Caco-2 (cell line): ENCODE results near the gene ZNF576. TPM values are rescaled to one million over a fixed set of nuclear protein-coding genes. Genes with fewer than 3 reads are reported as not detected.
"Not testable (repeated sequence)": the region's sequence is repeated elsewhere in the genome, so short reads cannot be mapped to it uniquely, and the experiment has no call there.

Source experiments
- BruUV-seq: library from RNA; stranded (reverse); fragments of 400-500 nt; replicated peaks from 2 replicates; lab custom pipeline; 2021; lab: Mats Ljungman, UMichigan
- CTCF ChIA-PET: fragments of 300-600 bp; sonication (Branson Sonifier 250); formaldehyde crosslinking; loops from one replicate; lab custom pipeline; 2022; ENCODE audit warnings: antibody characterized with exemption; lab: Charles Lee
- POLR2A ChIA-PET: fragments of 300-600 bp; sonication (Branson Sonifier 250); formaldehyde crosslinking; loops from one replicate; lab custom pipeline; 2022; ENCODE audit warnings: antibody characterized with exemption; lab: Charles Lee
- DNase-seq, 2 experiments: peaks; one replicate each; pipeline versions ENCODE4 v3.0.0 to v3.0.0-alpha.2; 2020 to 2022
- H3K27me3 ChIP-seq: replicated peaks from 2 replicates; pipeline ENCODE4 v1.6.0; 2011; ENCODE audit warnings: low read length; ENCODE audit not compliant: control insufficient read depth, insufficient read depth
- H3K36me3 ChIP-seq: 2 replicates; pipeline ENCODE4 v1.5.1; 2011; ENCODE audit warnings: low read length; ENCODE audit not compliant: control insufficient read depth, insufficient read depth
- H3K4me1 ChIP-seq: fragments of 250-450 bp; sonication (Bioruptor Pico); 2 replicates; pipeline ENCODE4 v1.5.1; 2020; ENCODE audit warnings: mild to moderate bottlenecking
- H3K4me3 ChIP-seq: 2 replicates; pipeline ENCODE4 v1.5.1; 2011; ENCODE audit warnings: low read depth, mild to moderate bottlenecking, control low read depth, low read length
- H3K9me3 ChIP-seq: fragments of 250-450 bp; sonication (Bioruptor Pico); 2 replicates; pipeline ENCODE4 v1.5.1; 2020; ENCODE audit warnings: mild to moderate bottlenecking, moderate library complexity
- H3K27ac Mint-ChIP-seq: one replicate; pipeline ENCODE4 v1.8.0; 2022; ENCODE audit warnings: mixed read lengths; ENCODE audit not compliant: unreplicated experiment
- H3K27me3 Mint-ChIP-seq: one replicate; pipeline ENCODE4 v1.8.0; 2022; ENCODE audit warnings: mixed read lengths; ENCODE audit not compliant: insufficient read depth, unreplicated experiment
- H3K36me3 Mint-ChIP-seq: one replicate; pipeline ENCODE4 v1.8.0; 2022; ENCODE audit warnings: mild to moderate bottlenecking, mixed read lengths; ENCODE audit not compliant: insufficient read depth, unreplicated experiment
- H3K4me1 Mint-ChIP-seq: one replicate; pipeline ENCODE4 v1.8.0; 2022; ENCODE audit warnings: low read depth, mixed read lengths; ENCODE audit not compliant: unreplicated experiment
- H3K4me3 Mint-ChIP-seq: one replicate; pipeline ENCODE4 v1.8.0; 2022; ENCODE audit warnings: mild to moderate bottlenecking, moderate library complexity, mixed read lengths; ENCODE audit not compliant: unreplicated experiment
- H3K9me3 Mint-ChIP-seq: one replicate; pipeline ENCODE4 v1.8.0; 2022; ENCODE audit warnings: mixed read lengths; ENCODE audit not compliant: unreplicated experiment
- intact Hi-C: fragments of 100-400 bp; cut with micrococcal nuclease; formaldehyde crosslinking; loops from one replicate; pipeline ENCODE4 v1.10.0; 2022; ENCODE audit not compliant: unreplicated experiment
- total RNA-seq: library from RNA; stranded (reverse); gene quantifications from 2 replicates; pipeline ENCODE4 v1.2.3, GENCODE V29; 2022
- TF ChIP-seq, protein P1 (sequence below), 2 experiments: fragments of 200-600 bp in 1 of 2; IDR thresholded peaks; 1 replicate in 1 of 2; 2 replicates in 1 of 2; pipeline versions ENCODE4 v1.5.1 to v1.8.0; 2011 to 2022; ENCODE audit warnings: antibody characterized with exemption in 1 of 2, control low read depth in 1 of 2, inconsistent platforms in 1 of 2, low read depth in 1 of 2, low read length in 1 of 2, mild to moderate bottlenecking in 1 of 2, moderate library complexity in 1 of 2; ENCODE audit not compliant: insufficient read depth in 1 of 2, severe bottlenecking in 1 of 2, unreplicated experiment in 1 of 2

The ZNF576 gene
- total RNA-seq, 1 experiment from 2014 or later, result 13.2 TPM

GRCh38 chr19:43582495-43582894 lies 13.9 kb upstream of the ZNF576 start:
- H3K9me3 Mint-ChIP-seq, result no peaks in the 10 kb centered on the region
- H3K4me1 ChIP-seq, result no peaks in the 10 kb centered on the region
- intact Hi-C loops, result no loop called here
- no peaks in the 10 kb centered on the region for H3K9me3 ChIP-seq
- H3K36me3 Mint-ChIP-seq, result peaks cover 4% of the 10 kb centered on the region
- DNase-seq, result no peak
- H3K4me1 Mint-ChIP-seq, result no peaks in the 10 kb centered on the region
- no peak overlapping the region for H3K27ac Mint-ChIP-seq
- H3K4me3 Mint-ChIP-seq, result no peak overlapping the region
- H3K27me3 ChIP-seq, result no peaks in the 10 kb centered on the region; the same call in 1 of the 2 replicates
- H3K27me3 Mint-ChIP-seq, result peaks cover 7% of the 10 kb centered on the region
- no peaks in the 10 kb centered on the region for H3K36me3 ChIP-seq
- CTCF ChIA-PET, result no interaction called here
- POLR2A ChIA-PET, result no interaction called here
- no peak overlapping the region for H3K4me3 ChIP-seq
- BruUV-seq, result no TSS peak
- TF ChIP-seq, protein P1, sequence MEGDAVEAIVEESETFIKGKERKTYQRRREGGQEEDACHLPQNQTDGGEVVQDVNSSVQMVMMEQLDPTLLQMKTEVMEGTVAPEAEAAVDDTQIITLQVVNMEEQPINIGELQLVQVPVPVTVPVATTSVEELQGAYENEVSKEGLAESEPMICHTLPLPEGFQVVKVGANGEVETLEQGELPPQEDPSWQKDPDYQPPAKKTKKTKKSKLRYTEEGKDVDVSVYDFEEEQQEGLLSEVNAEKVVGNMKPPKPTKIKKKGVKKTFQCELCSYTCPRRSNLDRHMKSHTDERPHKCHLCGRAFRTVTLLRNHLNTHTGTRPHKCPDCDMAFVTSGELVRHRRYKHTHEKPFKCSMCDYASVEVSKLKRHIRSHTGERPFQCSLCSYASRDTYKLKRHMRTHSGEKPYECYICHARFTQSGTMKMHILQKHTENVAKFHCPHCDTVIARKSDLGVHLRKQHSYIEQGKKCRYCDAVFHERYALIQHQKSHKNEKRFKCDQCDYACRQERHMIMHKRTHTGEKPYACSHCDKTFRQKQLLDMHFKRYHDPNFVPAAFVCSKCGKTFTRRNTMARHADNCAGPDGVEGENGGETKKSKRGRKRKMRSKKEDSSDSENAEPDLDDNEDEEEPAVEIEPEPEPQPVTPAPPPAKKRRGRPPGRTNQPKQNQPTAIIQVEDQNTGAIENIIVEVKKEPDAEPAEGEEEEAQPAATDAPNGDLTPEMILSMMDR (IDR thresholded peaks at IDR 0.05; ENCODE audit: insufficient read depth in 1 of 2, low read depth in 1 of 2, low read length in 1 of 2, severe bottlenecking in 1 of 2, unreplicated experiment in 1 of 2), result no peak

GRCh38 chr19:43584484-43584883 lies 11.9 kb upstream of the ZNF576 start:
- TF ChIP-seq, protein P1 (IDR thresholded peaks at IDR 0.05; ENCODE audit: insufficient read depth in 1 of 2, low read depth in 1 of 2, low read length in 1 of 2, severe bottlenecking in 1 of 2, unreplicated experiment in 1 of 2), result no peak
- Mint-ChIP-seq H3K36me3 (peaks cover 4% of the 10 kb centered on the region), H3K9me3 (no peaks in the 10 kb centered on the region), H3K27ac (no peak overlapping the region), H3K4me3 (no peak overlapping the region), H3K4me1 (no peaks in the 10 kb centered on the region), H3K27me3 (no peaks in the 10 kb centered on the region)
- no peak for DNase-seq
- BruUV-seq, result no TSS peak
- CTCF ChIA-PET, result interaction anchor here (0.6 to 1.4 kb wide), 2 partner anchors 10 to 66 kb away, joined by 7 to 8 read pairs; no protein-coding TSS in a partner anchor
- Histone ChIP-seq H3K36me3 (no peaks in the 10 kb centered on the region), H3K9me3 (no peaks in the 10 kb centered on the region), H3K4me1 (no peaks in the 10 kb centered on the region), H3K27me3 (no peaks in the 10 kb centered on the region; the same call in 1 of the 2 replicates), H3K4me3 (no peak overlapping the region)
- intact Hi-C loops, result no loop called here
- POLR2A ChIA-PET, result interaction anchor here (0.6 kb wide), 1 partner anchor 12 kb away, joined by 3 read pairs; the partner anchor contains the start of genes IRGQ and ZNF576

GRCh38 chr19:43586346-43586745 lies 10.0 kb upstream of the ZNF576 start:
- Mint-ChIP-seq H3K36me3 (peaks cover 20% of the 10 kb centered on the region), H3K9me3 (no peaks in the 10 kb centered on the region), H3K4me1 (no peaks in the 10 kb centered on the region), H3K27ac (no peak overlapping the region), H3K27me3 (no peaks in the 10 kb centered on the region), H3K4me3 (no peak overlapping the region)
- Histone ChIP-seq H3K9me3 (no peaks in the 10 kb centered on the region), H3K27me3 (no peaks in the 10 kb centered on the region; the same call in 1 of the 2 replicates), H3K4me3 (no peak overlapping the region), H3K4me1 (no peaks in the 10 kb centered on the region), H3K36me3 (no peaks in the 10 kb centered on the region)
- CTCF ChIA-PET, result no interaction called here
- POLR2A ChIA-PET, result no interaction called here
- no peak for DNase-seq
- no TSS peak for BruUV-seq
- intact Hi-C loops, result no loop called here
- TF ChIP-seq, protein P1 (IDR thresholded peaks at IDR 0.05; ENCODE audit: insufficient read depth in 1 of 2, low read depth in 1 of 2, low read length in 1 of 2, severe bottlenecking in 1 of 2, unreplicated experiment in 1 of 2), result no peak

DNA sequence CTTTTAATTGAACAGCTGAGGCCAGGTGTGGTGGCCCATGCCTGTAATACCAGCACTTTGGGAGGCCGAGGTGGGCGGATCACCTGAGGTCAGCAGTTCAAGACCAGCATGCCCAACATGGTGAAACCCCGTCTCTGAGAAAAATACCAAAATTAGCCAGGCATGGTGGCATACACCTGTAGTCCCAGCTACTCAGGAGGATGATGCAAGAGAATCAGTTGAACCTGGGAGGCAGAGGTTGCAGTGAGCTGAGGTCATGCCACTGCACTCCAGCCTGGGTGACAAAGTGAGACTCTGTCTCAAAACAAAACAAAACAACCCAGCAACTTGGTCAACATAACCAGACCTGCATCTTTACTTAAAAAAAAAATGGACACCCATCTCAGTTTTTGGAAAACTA lies 9.4 kb upstream of the ZNF576 start:
- H3K27ac Mint-ChIP-seq, H3K4me3 ChIP-seq, H3K27me3 Mint-ChIP-seq, H3K36me3 ChIP-seq, H3K9me3 Mint-ChIP-seq, POLR2A ChIA-PET, H3K4me3 Mint-ChIP-seq, H3K4me1 Mint-ChIP-seq, BruUV-seq, H3K4me1 ChIP-seq, intact Hi-C loops, H3K9me3 ChIP-seq, DNase-seq, H3K27me3 ChIP-seq: not testable (repeated sequence)
- H3K36me3 Mint-ChIP-seq, result peaks cover 20% of the 10 kb centered on the region
- CTCF ChIA-PET, result interaction anchor here (0.6 kb wide), 1 partner anchor 82 kb away, joined by 6 read pairs; no protein-coding TSS in a partner anchor
